ENCODE measurements around the gene SIRPD.
A peak's percentile ranks its signal among the peaks of the same experiment; 100 is the strongest.
"Not testable (repeated sequence)": the region's sequence is repeated elsewhere in the genome, so short reads cannot be mapped to it uniquely, and the experiment has no call there.

The SIRPD gene

GRCh38 chr20:1500496-1500895, 57.0 kb downstream of the SIRPD start:
- Histone ChIP-seq H3K4me3 (no peak overlapping the region), H3K27ac (peak overlapping the region in 20 of 21 experiments; percentile 4 to 83 (median 64))

DNA sequence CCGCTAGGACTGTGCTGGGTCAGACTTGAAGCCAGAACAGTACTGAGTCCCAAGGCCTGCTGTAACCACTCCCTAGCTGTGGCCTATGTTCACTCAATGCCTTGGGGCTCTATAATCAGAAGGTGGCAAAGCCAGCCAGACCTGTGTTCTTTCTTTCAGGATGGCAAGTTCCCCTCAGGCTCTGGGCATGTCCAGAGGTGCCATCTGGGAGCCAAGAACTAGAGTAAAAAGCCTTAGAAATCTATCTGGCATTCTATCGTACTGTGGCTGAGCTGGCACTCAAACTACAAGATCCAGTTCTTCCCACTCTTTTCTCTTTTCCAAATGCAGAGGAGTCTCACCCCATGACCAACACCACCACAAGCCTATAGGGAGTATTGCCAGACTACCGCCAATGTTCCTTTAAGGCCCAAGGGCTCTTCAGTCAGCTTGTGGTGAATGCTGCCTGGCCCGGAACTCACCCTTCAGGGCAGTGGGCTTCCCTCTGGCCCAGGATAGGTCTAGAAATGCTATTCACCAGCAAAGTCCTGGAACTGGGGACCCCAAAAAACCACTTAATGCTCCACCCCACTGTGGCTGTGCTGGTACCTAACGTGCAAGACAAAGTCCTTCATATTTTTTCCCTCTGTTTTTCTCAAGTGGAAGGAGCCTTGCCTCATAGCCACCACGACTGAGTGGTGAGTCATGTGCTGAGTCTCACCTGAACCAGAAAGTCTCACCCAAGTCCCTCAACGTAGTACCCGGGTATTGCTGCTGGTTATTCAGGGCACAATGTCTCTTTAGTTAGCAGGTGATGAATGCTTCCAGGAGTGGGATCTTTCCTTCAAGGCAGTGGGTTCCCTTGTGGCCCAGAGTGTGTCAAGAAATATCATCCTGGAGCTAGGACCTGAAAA, 57.7 kb downstream of the SIRPD start:
- peak overlapping the region in 20 of 21 experiments; percentile 4 to 83 (median 64) for H3K27ac ChIP-seq
- no peak overlapping the region for H3K4me3 ChIP-seq

DNA sequence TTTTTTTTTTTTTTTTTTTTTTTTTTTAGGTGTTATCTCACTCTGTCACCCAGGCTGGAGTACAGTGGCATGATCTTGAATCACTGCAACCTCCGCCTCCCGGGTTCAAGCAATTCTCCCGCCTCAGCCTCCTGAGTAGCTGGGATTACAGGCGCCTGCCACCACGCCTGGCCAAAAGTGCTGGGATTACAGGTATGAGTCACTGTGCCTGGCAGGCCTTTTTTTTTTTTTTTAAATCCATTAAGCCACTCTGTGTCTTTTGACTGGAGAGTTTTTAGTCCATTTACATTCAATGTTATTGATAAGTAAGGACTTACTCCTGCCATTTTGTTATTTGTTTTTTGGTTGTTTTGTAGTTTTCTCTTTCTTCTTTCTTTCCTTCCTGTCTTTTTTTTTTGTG, 60.1 kb downstream of the SIRPD start:
- not testable (repeated sequence) for H3K4me3 ChIP-seq, H3K27ac ChIP-seq

- Histone ChIP-seq H3K4me3 (no peak overlapping the region), H3K27ac (no peak overlapping the region)
Observed at GRCh38 chr20:1496930-1497329, 60.6 kb downstream of the SIRPD start.

DNA sequence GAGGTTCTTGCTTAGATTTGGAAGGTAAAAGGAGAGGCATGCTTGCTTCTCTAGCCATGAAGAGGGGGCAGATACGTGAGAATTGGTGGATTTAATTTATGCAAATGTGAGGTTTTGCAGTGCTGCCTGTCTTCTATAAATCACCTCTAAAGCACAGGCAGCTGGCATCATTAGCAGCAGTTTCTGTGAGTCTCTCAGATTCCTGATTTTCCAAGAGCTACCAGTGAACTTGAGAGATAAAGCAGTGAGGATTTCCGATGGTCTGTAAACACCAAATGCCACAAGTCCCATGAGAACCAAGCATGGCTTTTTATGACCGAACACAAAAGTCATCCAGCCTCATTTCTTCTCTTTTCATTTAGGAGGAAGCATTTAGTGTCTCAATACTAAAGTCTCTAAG, 63.1 kb downstream of the SIRPD start:
- H3K4me3 ChIP-seq: no peak overlapping the region
- H3K27ac ChIP-seq: peak overlapping the region in 1 of 21 experiments; percentile 1

GRCh38 chr20:1493536-1493935, 64.0 kb downstream of the SIRPD start:
- Histone ChIP-seq H3K27ac (peak overlapping the region in 3 of 21 experiments; percentile 4 to 81 (median 65)), H3K4me3 (no peak overlapping the region)

DNA sequence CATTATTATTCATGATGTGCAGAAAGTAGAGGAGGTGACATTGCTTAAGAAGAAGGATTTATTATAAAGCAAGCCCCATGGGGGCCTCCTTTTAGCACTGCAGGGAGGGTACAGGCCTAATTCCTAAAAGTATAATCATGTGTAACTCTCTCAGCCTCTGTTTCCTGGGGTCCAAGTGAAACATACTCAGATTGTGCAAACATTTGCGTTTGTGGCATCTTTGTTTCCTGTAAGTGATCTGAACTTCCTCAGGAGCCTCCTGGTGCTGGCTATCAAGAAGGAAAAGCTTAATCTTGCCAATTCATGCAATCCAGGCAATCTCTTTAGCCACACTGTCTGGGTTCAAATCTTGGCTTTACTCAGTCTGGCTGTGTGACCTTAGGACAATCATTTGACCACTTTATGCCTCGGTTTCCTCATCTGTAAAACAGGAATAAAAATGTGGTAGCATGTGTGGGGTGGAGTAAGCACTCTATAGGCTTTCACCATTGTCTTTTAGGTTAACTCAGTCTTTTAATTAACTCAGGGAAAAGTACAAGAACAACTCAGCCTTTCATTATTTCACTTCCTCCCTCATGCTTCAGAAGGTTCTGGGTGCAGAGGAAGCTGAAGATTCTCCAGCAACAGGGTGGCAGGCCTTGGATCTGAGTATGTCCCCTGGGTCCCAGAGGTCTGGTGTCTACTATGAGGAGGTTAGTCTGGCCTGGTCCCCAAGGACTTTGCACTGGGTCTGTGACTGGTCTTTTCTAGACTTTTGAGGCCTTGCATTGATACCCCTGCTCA, 65.5 kb downstream of the SIRPD start:
- Histone ChIP-seq H3K4me3 (no peak overlapping the region), H3K27ac (peak overlapping the region in 16 of 21 experiments; percentile 4 to 83 (median 71))

GRCh38 chr20:1491281-1491840, 66.1 kb downstream of the SIRPD start, which contains the start of gene SIRPB2:
Gene SIRPB2 (minus strand): TSS chr20:1491420. CDS start chr20:1491359, 61 bp downstream.
- Histone ChIP-seq H3K4me3 (peak within 1 kb of the TSS in 5 of 7 experiments; percentile 4 to 26 (median 16)), H3K27ac (peak within 1 kb of the TSS; percentile 13 to 85 (median 73))

DNA sequence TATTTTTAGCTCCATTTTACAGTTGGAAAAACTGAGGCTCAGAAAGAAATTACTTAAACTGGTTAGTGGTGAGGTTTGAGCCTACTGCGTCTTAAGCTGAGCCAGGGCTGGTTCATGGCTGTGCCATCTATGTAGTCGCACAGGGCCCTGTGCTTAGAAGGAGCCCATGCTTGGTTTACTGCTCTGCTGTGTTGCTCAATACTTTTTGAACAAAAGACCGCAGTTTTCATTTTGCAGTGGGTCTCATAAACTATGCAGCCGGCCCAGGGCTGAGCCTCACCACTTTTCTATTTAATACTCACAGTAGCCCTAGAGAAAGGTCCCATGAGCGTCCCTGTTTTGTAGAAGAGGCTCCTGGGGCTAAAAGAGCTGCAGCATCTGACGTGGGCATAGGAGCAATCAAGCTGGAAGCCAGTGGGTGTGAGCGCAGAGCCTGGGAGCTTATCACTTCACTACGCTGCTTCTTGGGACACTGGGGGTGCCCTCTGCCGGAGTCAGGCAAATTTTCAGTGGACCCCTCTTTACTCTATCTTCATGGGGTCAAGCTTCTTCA, 66.8 kb downstream of the SIRPD start:
- peak overlapping the region in 5 of 7 experiments; percentile 4 to 26 (median 16) for H3K4me3 ChIP-seq

GRCh38 chr20:1489764-1490436, 67.6 kb downstream of the SIRPD start:
- Histone ChIP-seq H3K4me3 (peak overlapping the region in 5 of 7 experiments; percentile 4 to 26 (median 15)), H3K27ac (peak overlapping the region in 20 of 21 experiments; percentile 3 to 85 (median 74))

More for the DNA sequence above, 66.8 kb downstream of the SIRPD start:
- peak overlapping the region in 20 of 21 experiments; percentile 13 to 85 (median 72) for H3K27ac ChIP-seq

- H3K4me3 ChIP-seq: peak overlapping the region in 4 of 7 experiments; percentile 1 to 15 (median 4)
- peak overlapping the region in 17 of 21 experiments; percentile 32 to 83 (median 70) for H3K27ac ChIP-seq
Observed at GRCh38 chr20:1489325-1489724, 68.2 kb downstream of the SIRPD start.

DNA sequence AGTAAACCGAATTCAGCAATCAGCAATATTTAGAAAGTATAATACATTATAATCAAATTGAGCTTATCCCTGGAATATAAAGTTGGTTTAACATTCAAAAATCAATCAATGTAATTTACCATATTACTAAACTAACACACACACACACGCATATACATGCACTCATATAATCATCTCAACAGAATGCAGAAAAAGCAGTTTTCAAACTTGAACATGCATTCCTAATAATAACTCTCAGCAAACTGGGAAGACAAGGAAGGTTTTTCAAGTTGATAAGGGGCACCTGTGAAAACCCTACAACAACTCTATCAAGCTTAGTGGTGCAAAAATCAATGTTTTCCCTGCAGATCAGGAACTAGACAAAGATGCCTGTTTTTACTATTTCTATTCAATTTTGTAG, 70.9 kb downstream of the SIRPD start:
- Histone ChIP-seq H3K27ac (no peak overlapping the region), H3K4me3 (no peak overlapping the region)

GRCh38 chr20:1484438-1485116, 72.9 kb downstream of the SIRPD start:
- H3K4me3 ChIP-seq: no peak overlapping the region
- H3K27ac ChIP-seq: no peak overlapping the region

Data from skin epidermis (tissue), 12 donors.